ENCODE data around the gene CENPB. TPM values are rescaled to one million over a fixed set of nuclear protein-coding genes. Genes with fewer than 3 reads are reported as not detected.

CENPB gene
- total and polyA plus RNA-seq, 2 of the 4 experiments (the other 2 are of a cell fraction): 45.7 to 59.1 TPM

DNA sequence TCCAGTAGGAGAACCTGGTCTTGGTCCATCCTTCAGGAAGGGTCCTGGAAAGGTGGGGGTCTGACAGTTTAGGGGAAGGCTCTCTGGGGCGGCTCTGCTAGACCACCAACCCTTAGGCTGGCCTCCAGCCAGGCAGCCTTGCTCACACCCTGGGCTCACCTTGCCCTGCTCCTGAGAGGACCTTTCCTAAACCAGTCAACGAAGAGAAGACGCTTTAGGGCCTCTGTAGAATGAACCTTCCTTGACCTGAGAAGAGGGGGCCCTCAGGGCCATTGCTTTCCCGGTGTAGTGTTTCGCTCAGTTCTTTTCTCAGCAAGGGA is 10.6 kb upstream of the CENPB start:
- Histone ChIP-seq H3K9me3 (ENCODE audit: control insufficient read depth, insufficient read depth, low read length) (no peaks in the 10 kb centered on the region), H4K91ac (ENCODE audit: insufficient read depth, low read depth, low read length) (peak overlapping the region; percentile 63), H3K4me2 (ENCODE audit: low read depth, low read length) (peak overlapping the region; percentile 76), H3K27ac (ENCODE audit: insufficient read depth, low read length) (peak overlapping the region; percentile 86), H3K23ac (ENCODE audit: low read depth, low read length) (peak overlapping the region; percentile 80; the same call in 1 of the 2 replicates), H2AK5ac (ENCODE audit: low read depth, low read length) (peak overlapping the region; percentile 55), H3K56ac (ENCODE audit: extremely low read depth, insufficient read depth, low read length) (peak overlapping the region; percentile 53; the same call in 1 of the 2 replicates), H2BK5ac (ENCODE audit: low read depth, low read length, poor library complexity, severe bottlenecking) (peak overlapping the region; percentile 76), H3K4ac (ENCODE audit: low read depth, low read length) (peak overlapping the region; percentile 74), H3K14ac (replicated peaks; ENCODE audit: low read depth, low read length) (peak overlapping the region; percentile 34), H3K18ac (ENCODE audit: low read depth, low read length) (no peak overlapping the region), H3K36me3 (ENCODE audit: control insufficient read depth, insufficient read depth, low read length) (peaks cover 32% of the 10 kb centered on the region), H2AFZ (replicated peaks; ENCODE audit: low read length, poor library complexity) (no peak overlapping the region), H3K9ac (ENCODE audit: low read depth, low read length) (peak overlapping the region; percentile 87), H3K27me3 (ENCODE audit: control insufficient read depth, insufficient read depth, low read length) (no peaks in the 10 kb centered on the region), H3K4me3 (ENCODE audit: insufficient read depth, low read depth, low read length) (peak overlapping the region; percentile 82), H4K5ac (ENCODE audit: low read depth, low read length) (no peak overlapping the region), H4K8ac (ENCODE audit: low read depth in 2 of 2, low read length in 2 of 2) (peak overlapping the region; percentile 66 to 85; a peak in 3 of 4 replicates), H2BK120ac (ENCODE audit: low read depth, low read length) (peak overlapping the region; percentile 74), H2AK9ac (replicated peaks; ENCODE audit: low read depth, low read length, poor library complexity) (peak overlapping the region; percentile 95), H2BK20ac (ENCODE audit: low read depth, low read length) (no peak overlapping the region; the same call in 1 of the 2 replicates), H4K20me1 (ENCODE audit: insufficient read depth, low read length) (no peaks in the 10 kb centered on the region), H3K79me1 (ENCODE audit: low read depth in 1 of 2, low read length in 2 of 2) (peaks cover 36 to 69% of the 10 kb centered on the region in 2 experiments), H2BK15ac (ENCODE audit: low read depth, low read length) (0 out of 3 replicates have a peak overlapping the region, but pooled peaks have one; percentile 41), H3K9me1 (ENCODE audit: insufficient read depth, low read length) (peaks cover 21% of the 10 kb centered on the region), H3K4me1 (ENCODE audit: control insufficient read depth, insufficient read depth, low read length) (peaks cover 26% of the 10 kb centered on the region)
- DNase-seq: no peak
- intact Hi-C loops (cut with micrococcal nuclease) (no loop called here), in situ Hi-C loops (cut with MboI; ENCODE audit: low sequenced_read_pairs) (no loop called here), dilution Hi-C loops (cut with HindIII; ENCODE audit: low sequenced_read_pairs, unreplicated experiment) (no loop called here)
- no TSS peak for BruUV-seq (replicated peaks)
- ATAC-seq (ENCODE audit: low read depth): no peak
- POLR2A ChIA-PET (ENCODE audit: unreplicated experiment): no interaction called here
- CTCF ChIA-PET: no interaction called here
- TF ChIP-seq, protein P1, sequence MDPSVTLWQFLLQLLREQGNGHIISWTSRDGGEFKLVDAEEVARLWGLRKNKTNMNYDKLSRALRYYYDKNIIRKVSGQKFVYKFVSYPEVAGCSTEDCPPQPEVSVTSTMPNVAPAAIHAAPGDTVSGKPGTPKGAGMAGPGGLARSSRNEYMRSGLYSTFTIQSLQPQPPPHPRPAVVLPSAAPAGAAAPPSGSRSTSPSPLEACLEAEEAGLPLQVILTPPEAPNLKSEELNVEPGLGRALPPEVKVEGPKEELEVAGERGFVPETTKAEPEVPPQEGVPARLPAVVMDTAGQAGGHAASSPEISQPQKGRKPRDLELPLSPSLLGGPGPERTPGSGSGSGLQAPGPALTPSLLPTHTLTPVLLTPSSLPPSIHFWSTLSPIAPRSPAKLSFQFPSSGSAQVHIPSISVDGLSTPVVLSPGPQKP (IDR thresholded peaks at IDR 0.05; ENCODE audit: borderline replicate concordance, low read depth, low read length): no peak
- TF ChIP-seq CEBPB (IDR thresholded peaks at IDR 0.05; ENCODE audit: low read depth, low read length): no peak
- TF ChIP-seq RAD21 (IDR thresholded peaks at IDR 0.05; ENCODE audit: low read length): no peak
- TF ChIP-seq MAZ (IDR thresholded peaks at IDR 0.05; ENCODE audit: borderline replicate concordance, low read depth, low read length): no peak
- no peak for TF ChIP-seq FOS (IDR thresholded peaks at IDR 0.05; ENCODE audit: low read depth, low read length)
- no peak for TF ChIP-seq SMC3 (IDR thresholded peaks at IDR 0.05; ENCODE audit: low read depth, low read length)
- TF ChIP-seq, protein P2, sequence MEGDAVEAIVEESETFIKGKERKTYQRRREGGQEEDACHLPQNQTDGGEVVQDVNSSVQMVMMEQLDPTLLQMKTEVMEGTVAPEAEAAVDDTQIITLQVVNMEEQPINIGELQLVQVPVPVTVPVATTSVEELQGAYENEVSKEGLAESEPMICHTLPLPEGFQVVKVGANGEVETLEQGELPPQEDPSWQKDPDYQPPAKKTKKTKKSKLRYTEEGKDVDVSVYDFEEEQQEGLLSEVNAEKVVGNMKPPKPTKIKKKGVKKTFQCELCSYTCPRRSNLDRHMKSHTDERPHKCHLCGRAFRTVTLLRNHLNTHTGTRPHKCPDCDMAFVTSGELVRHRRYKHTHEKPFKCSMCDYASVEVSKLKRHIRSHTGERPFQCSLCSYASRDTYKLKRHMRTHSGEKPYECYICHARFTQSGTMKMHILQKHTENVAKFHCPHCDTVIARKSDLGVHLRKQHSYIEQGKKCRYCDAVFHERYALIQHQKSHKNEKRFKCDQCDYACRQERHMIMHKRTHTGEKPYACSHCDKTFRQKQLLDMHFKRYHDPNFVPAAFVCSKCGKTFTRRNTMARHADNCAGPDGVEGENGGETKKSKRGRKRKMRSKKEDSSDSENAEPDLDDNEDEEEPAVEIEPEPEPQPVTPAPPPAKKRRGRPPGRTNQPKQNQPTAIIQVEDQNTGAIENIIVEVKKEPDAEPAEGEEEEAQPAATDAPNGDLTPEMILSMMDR (conservative IDR thresholded peaks at IDR 0.05; ENCODE audit: low read depth, low read length): no peak
- TF ChIP-seq POLR2A (IDR thresholded peaks at IDR 0.05; ENCODE audit: low read depth, low read length): no peak
- TF ChIP-seq NFE2L2 (IDR thresholded peaks at IDR 0.05; ENCODE audit: low read depth, low read length): no peak
- WGBS, 2 experiments (ENCODE audit: extremely low coverage in 2 of 2, insufficient read length in 1 of 2): 93% methylated on average over 3 of the region's 5 CpGs; no CpG with 5 or more reads in 1 of the 2 experiments

Data from IMR-90 (cell line).